Superior temporal gyrus (tissue), 1 donor: Measurements from ENCODE around the gene TCHP.
"Not testable (repeated sequence)": the region's sequence is repeated elsewhere in the genome, so short reads cannot be mapped to it uniquely, and the experiment has no call there.

ENCODE experiments used
- DNase-seq: peaks from one replicate; pipeline ENCODE4 v3.0.0-alpha.2; 2016; ENCODE audit errors: extremely low spot score

The TCHP gene

GRCh38 chr12:109878749-109879148 lies 21.3 kb upstream of the TCHP start:
- DNase-seq, result peak; percentile 37

GRCh38 chr12:109879351-109880042 lies 20.6 kb upstream of the TCHP start:
- DNase-seq, result peak; percentile 44

GRCh38 chr12:109880043-109880931 lies 19.8 kb upstream of the TCHP start, which contains the start of gene GLTP:
GLTP (minus strand) TSS chr12:109880541; CDS start chr12:109880374, 167 bp downstream.
- DNase-seq, result peak; percentile 87

- DNase-seq, result no peak
These were observed 19.1 kb upstream of the TCHP start for GRCh38 chr12:109880938-109881337.

- no peak for DNase-seq
These were observed 18.3 kb upstream of the TCHP start for GRCh38 chr12:109881752-109882151.

- no peak for DNase-seq
These were observed 16.6 kb upstream of the TCHP start for GRCh38 chr12:109883461-109883860.

GRCh38 chr12:109885616-109886015 lies 14.5 kb upstream of the TCHP start:
- DNase-seq, result no peak

- DNase-seq, result no peak
These were observed 11.7 kb upstream of the TCHP start for GRCh38 chr12:109888179-109889020.

- no peak for DNase-seq
These were observed 9.4 kb upstream of the TCHP start for GRCh38 chr12:109890620-109891170.

GRCh38 chr12:109891731-109892130 lies 8.3 kb upstream of the TCHP start:
- DNase-seq, result not testable (repeated sequence)

- DNase-seq, result no peak
These were observed 7.8 kb upstream of the TCHP start for GRCh38 chr12:109892165-109892715.

GRCh38 chr12:109892748-109893147 lies 7.3 kb upstream of the TCHP start:
- DNase-seq, result no peak

- DNase-seq, result no peak
These were observed 6.6 kb upstream of the TCHP start for GRCh38 chr12:109893261-109893995.

GRCh38 chr12:109894939-109895338 lies 5.1 kb upstream of the TCHP start:
- no peak for DNase-seq

- DNase-seq, result no peak
These were observed 3.9 kb upstream of the TCHP start for GRCh38 chr12:109896188-109896587.

GRCh38 chr12:109897029-109897428 lies 3.0 kb upstream of the TCHP start:
- DNase-seq, result no peak

GRCh38 chr12:109899345-109899744 lies 729 bp upstream of the TCHP start:
- not testable (repeated sequence) for DNase-seq

GRCh38 chr12:109900752-109901580 lies 892 bp downstream of the TCHP start:
- DNase-seq, result no peak

GRCh38 chr12:109902891-109903418 lies 2.9 kb downstream of the TCHP start:
- no peak for DNase-seq
